Sciatic nerve (tissue), 2 donors: ENCODE results near the gene ATG16L2. TPM values are rescaled to one million over a fixed set of nuclear protein-coding genes. Genes with fewer than 3 reads are reported as not detected.
"Not testable (repeated sequence)": the region's sequence is repeated elsewhere in the genome, so short reads cannot be mapped to it uniquely, and the experiment has no call there.

Experiments used
- ATAC-seq: fragments of 200-7000 bp; cut with Tn5 transposase; one replicate; pipeline ENCODE4 v1.9.1; 2020; ENCODE audit warnings: mild to moderate bottlenecking, moderate library complexity
- DNase-seq: peaks from one replicate; pipeline ENCODE4 v3.0.0-alpha.2; 2020; ENCODE audit warnings: low spot score
- intact Hi-C: fragments of 100-400 bp; cut with DNase I; formaldehyde crosslinking; loops from one replicate; pipeline ENCODE4 v1.14.2; 2022
- total RNA-seq: library from RNA; stranded (reverse); fragmentation: NEBNext Ultra II Directional; extraction: Animal tissue kit (Norgen Biotek cat#: 25700); gene quantifications from one replicate; pipeline ENCODE4 v1.2.1, GENCODE V29; 2021
- donor health status: DM: no; HTN: no; CAD: no.
- donor health status: DM: no; HTN: no; CAD: no.

Gene ATG16L2
- total RNA-seq, 1 donor from 2014 or later, result 79.7 TPM

DNA sequence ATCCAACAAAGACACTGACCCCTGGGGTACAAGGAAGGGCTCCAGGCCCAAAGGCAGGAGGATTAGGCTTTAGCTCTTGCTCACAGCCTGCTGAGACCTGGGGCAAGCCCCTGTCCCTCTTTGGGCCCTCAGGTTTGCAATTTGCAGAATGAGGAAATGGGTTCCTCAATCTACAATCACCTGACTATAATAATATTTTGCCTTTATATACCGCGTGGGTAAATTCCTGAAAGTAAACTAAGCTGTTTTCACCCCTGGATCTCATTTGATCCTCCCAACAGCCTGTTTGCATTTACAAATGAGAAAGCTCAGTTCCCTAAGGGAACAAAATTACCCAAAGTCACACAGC, 21.2 kb upstream of the ATG16L2 start:
- DNase-seq (no peak), ATAC-seq (no peak)
- intact Hi-C loops, result no loop called here

- intact Hi-C loops, result no loop called here
- ATAC-seq (peak; percentile 98), DNase-seq (peak; percentile 98)
These were observed 20.5 kb upstream of the ATG16L2 start, which contains the start of gene STARD10 for GRCh38 chr11:72793425-72794367. STARD10 (minus strand) TSS chr11:72794047; CDS start chr11:72781181, 12,866 bp downstream.

- no peak for ATAC-seq
- no peak for DNase-seq
- intact Hi-C loops, result no loop called here
These were observed 15.8 kb upstream of the ATG16L2 start for GRCh38 chr11:72798361-72798760.

GRCh38 chr11:72799441-72799840, 14.8 kb upstream of the ATG16L2 start:
- ATAC-seq (no peak), DNase-seq (no peak)
- intact Hi-C loops, result no loop called here

DNA sequence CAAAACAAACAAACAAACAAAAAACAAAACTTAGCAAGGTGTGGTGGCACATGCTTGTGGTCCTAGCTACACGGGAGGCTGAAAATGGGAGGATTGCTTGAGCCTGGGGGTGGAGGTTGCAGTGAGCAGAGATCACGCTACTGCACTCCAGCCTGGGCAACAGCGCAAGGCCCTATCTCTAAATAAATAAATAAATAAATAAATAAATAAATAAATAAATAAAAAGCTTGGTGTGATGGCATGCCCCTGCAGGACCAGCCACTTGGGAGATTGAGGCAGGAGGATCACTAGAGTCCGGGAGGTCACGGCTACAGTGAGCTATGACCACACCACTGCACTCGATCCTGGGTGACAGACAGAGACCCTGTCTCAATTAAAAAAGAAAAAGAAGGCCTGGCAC, 11.4 kb upstream of the ATG16L2 start:
- intact Hi-C loops, result no loop called here
- ATAC-seq (no peak), DNase-seq (no peak)

GRCh38 chr11:72805216-72805615, 9.0 kb upstream of the ATG16L2 start:
- ATAC-seq, result no peak
- no peak for DNase-seq
- intact Hi-C loops, result no loop called here

- ATAC-seq, DNase-seq, intact Hi-C loops: not testable (repeated sequence)
These were observed 7.8 kb upstream of the ATG16L2 start for GRCh38 chr11:72806378-72806777.

- intact Hi-C loops, result no loop called here
- DNase-seq (no peak), ATAC-seq (peak; percentile 85)
These were observed 7.1 kb upstream of the ATG16L2 start for GRCh38 chr11:72807021-72807693.

DNA sequence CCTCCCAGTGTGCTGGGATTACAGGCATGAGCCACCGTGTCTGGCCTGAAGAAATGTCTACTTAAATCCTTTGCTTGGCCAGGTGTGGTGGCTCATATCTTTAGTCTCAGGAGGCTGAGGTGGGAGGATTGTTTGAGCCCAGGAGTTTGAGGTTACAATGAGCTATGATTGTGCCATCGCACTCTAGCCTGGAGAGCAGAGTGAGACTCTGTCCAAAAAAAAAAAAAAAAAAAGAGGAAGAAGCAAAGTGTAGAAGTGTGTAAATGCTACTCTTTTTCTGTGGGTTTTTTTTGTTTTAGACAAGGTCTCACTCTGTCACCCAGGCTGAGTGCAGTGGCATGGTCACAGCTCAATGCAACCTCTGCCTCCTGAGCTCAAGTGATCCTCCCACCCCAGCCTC, 6.4 kb upstream of the ATG16L2 start:
- DNase-seq (no peak), ATAC-seq (peak; percentile 43)
- intact Hi-C loops, result no loop called here

DNA sequence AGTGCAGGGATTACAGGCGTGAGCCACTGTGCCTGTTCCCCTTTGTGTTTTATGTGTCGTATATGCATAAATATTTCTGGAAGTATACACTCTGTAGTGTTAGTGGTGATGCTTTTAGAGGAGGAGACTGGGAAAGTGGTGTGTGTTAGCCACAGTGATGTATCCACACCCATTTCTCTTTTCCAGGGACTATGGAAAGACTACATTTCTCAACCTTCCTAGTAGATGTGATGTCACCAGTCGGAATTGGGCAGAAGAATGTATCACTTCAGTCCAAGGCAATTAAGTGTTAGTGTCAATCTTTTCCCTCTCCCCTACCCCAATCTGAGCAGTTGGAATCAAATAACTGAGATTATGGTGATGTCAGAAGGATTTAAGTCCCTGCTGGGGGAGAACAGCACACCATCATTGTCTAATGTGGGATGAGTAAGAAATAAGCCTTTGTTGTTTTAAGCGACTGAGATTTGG, 5.8 kb upstream of the ATG16L2 start:
- intact Hi-C loops, result no loop called here

DNA sequence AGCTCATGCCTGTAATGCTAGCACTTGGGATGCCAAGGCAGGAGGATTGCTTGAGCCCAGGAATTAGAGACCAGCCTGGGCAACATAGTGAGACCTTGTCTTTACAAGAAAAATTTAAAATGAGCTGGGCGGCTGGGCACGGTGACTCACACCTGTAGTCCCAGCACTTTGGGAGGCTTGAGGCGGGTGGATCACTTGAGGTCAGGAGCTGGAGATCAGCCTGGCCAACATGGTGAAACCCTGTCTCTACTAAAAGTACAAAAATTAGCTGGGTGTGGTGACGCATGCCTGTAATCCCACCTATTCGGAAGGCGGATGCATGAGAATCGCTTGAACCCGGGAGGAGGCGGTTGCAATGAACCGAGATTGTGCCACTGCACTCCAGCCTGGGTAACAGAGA, 2.5 kb upstream of the ATG16L2 start:
- intact Hi-C loops, DNase-seq, ATAC-seq: not testable (repeated sequence)

More for the DNA sequence above, 5.8 kb upstream of the ATG16L2 start:
- ATAC-seq (no peak), DNase-seq (no peak)

GRCh38 chr11:72812604-72812966, 1.6 kb upstream of the ATG16L2 start:
- ATAC-seq (no peak), DNase-seq (no peak)
- intact Hi-C loops, result no loop called here

- DNase-seq, result peak; percentile 75
- intact Hi-C loops, result no loop called here
- peak; percentile 16 for ATAC-seq
These were observed 1.1 kb upstream of the ATG16L2 start for GRCh38 chr11:72812967-72813739.

- DNase-seq, result peak; percentile 93
- intact Hi-C loops, result no loop called here
- peak; percentile 85 for ATAC-seq
These were observed 398 bp upstream of the ATG16L2 start for GRCh38 chr11:72813740-72814285.

DNA sequence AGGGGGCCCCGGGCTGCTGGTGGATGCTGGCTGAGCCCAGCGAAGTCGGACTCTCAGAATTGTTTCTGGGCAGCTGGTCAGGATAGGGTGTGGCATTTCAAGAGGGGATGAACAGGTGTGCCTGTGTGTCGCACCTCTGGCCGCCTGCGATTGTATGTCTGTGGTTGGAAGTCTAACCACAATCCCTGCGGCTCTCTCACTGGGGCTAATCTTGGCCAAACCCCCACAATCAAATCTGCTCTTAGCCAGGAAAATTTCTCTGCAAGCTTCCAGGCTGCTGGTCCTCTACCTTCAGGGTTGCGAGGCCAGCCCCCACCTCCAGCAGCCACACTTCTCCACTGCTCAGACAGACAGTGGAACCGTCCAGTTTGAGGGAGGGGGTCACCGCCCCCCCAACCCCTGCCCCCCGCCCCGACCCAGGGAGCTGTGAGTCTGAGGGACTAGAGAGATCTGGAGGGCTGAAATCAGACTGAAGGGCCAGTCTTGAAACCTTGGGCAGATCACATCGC, 953 bp downstream of the ATG16L2 start:
- no peak for ATAC-seq
- no peak for DNase-seq
- intact Hi-C loops, result no loop called here

DNA sequence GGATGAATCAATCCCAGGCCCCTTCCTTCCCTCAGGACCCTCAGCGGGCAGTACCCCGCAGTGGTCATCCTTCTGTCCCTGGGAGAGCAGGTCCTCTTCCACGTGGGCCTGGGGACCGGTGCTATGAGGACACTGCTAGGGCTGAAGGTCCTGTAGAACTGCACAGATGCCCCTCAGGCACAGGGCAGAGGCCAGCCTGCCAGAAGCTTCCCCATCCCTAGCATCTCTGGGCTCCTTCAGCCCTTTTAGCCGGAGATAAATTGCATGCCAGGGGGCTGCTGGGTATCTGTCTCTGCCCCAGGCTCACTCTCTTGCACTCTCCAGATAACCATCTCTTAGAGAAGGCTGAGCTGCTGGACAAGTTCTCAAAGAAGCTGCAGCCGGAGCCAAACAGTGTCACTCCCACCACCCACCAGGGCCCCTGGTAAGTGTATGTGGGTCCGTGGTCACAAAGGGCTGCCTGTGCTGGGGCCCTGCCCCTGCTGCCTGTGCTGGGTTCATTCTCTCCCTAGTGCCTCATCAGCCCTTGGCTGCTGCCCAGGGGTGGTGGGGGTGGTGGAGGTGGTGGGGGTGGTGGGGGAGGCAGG, 2.3 kb downstream of the ATG16L2 start:
- ATAC-seq (no peak), DNase-seq (peak; percentile 60)
- intact Hi-C loops, result no loop called here

GRCh38 chr11:72817966-72818365, 3.8 kb downstream of the ATG16L2 start:
- ATAC-seq, result no peak
- intact Hi-C loops, result no loop called here
- DNase-seq, result no peak

GRCh38 chr11:72818971-72819370, 4.8 kb downstream of the ATG16L2 start:
- intact Hi-C loops, result no loop called here

More at GRCh38 chr11:72818971-72819370, 4.8 kb downstream of the ATG16L2 start:
- no peak for DNase-seq
- no peak for ATAC-seq
